Naive thymus-derived CD8-positive, alpha-beta T cell (primary cell): ENCODE measurements around the gene METTL17. TPM values are rescaled to one million over a fixed set of nuclear protein-coding genes. Genes with fewer than 3 reads are reported as not detected.
A peak's percentile ranks its signal among the peaks of the same experiment; 100 is the strongest.
"Not testable (repeated sequence)": the region's sequence is repeated elsewhere in the genome, so short reads cannot be mapped to it uniquely, and the experiment has no call there.

ENCODE experiments used
- ATAC-seq, 2 donors: fragments of 150-1000 bp; cut with Tn5 transposase in 1 of 2; sonication (Bioruptor Pico), chemical (Tn5 transposase) in 1 of 2; 1 replicate in 1 of 2; 2 replicates in 1 of 2; pipeline ENCODE4 v1.10.0; 2021; ENCODE audit warnings: mild to moderate bottlenecking in 2 of 2, moderate library complexity in 2 of 2
- POLR2A ChIA-PET: fragments of 350-600 bp; sonication (Branson Sonifier 250); formaldehyde crosslinking; loops from one replicate; lab custom pipeline; 2021; ENCODE audit warnings: antibody characterized with exemption; lab: Charles Lee
- DNase-seq, 10 donors: peaks; one replicate each; pipeline versions ENCODE4 v3.0.0 to v3.0.0-alpha.2; 2020 to 2022
- H3K27ac Mint-ChIP-seq, 10 donors: one replicate each; pipeline ENCODE4 v1.8.0; 2020 to 2022; ENCODE audit warnings: mild to moderate bottlenecking in 10 of 10, mixed read lengths in 10 of 10, moderate library complexity in 4 of 10, inconsistent platforms in 1 of 10
- H3K27me3 Mint-ChIP-seq, 5 donors: one replicate each; pipeline ENCODE4 v1.8.0; 2021 to 2022; ENCODE audit warnings: mixed read lengths in 5 of 5
- H3K36me3 Mint-ChIP-seq, 3 donors: one replicate each; pipeline ENCODE4 v1.8.0; 2020 to 2022; ENCODE audit warnings: mixed read lengths in 3 of 3, mild to moderate bottlenecking in 2 of 3, inconsistent platforms in 1 of 3
- H3K4me1 Mint-ChIP-seq, 4 donors: one replicate each; pipeline ENCODE4 v1.8.0; 2021 to 2022; ENCODE audit warnings: mixed read lengths in 4 of 4
- H3K4me3 Mint-ChIP-seq, 10 donors: one replicate each; pipeline ENCODE4 v1.8.0; 2020 to 2022; ENCODE audit warnings: mild to moderate bottlenecking in 10 of 10, mixed read lengths in 10 of 10, moderate library complexity in 6 of 10, inconsistent platforms in 1 of 10
- H3K9me3 Mint-ChIP-seq, 9 donors: one replicate each; pipeline ENCODE4 v1.8.0; 2020 to 2022; ENCODE audit warnings: mixed read lengths in 9 of 9, mild to moderate bottlenecking in 3 of 9, inconsistent platforms in 1 of 9, moderate library complexity in 1 of 9
- polyA plus RNA-seq, 3 donors: library from polyadenylated mRNA; unstranded; fragments of 300-500 nt; fragmentation: Illumina TruSeq; gene quantifications; one replicate each; pipeline ENCODE4 v1.2.3, GENCODE V29; 2021
- total RNA-seq, 8 experiments: library from RNA in 2 of 8; stranded (reverse) in 2 of 8; gene quantifications; one replicate each; pipeline ENCODE4 v1.2.3 and lab custom pipeline; 2021 to 2026

The METTL17 gene
- total RNA-seq: 100 to 1,000 TPM; 120 to 127 TPM
- polyA plus RNA-seq: 10 to 100 TPM; 29.8 to 50.8 (median 38.2) TPM
- 75.3 to 113 (median 93.6) reads per million in 6 experiments for total RNA-seq (lab: John Stamatoyannopoulos, UW)

GRCh38 chr14:20989787-20990600 is at the start of gene METTL17:
TSS of gene METTL17 (plus strand) at chr14:20989980. CDS start at chr14:20990003, 23 bp downstream.
- POLR2A ChIA-PET: interaction anchor here (1.7 kb wide), 1 partner anchor 19 kb away, joined by 5 read pairs; no protein-coding TSS in a partner anchor
- Mint-ChIP-seq H3K27me3 (no peaks in the 10 kb centered on the region), H3K4me3 (peak within 1 kb of the TSS; percentile 89 to 99 (median 95)), H3K36me3 (peaks cover 0 to 34% (median 14%) of the 10 kb centered on the region in 3 donors), H3K27ac (peak within 1 kb of the TSS; percentile 92 to 98 (median 94)), H3K9me3 (no peaks in the 10 kb centered on the region), H3K4me1 (peaks cover 15 to 42% (median 30%) of the 10 kb centered on the region in 4 donors)
- DNase-seq (peak; percentile 66 to 91 (median 81)), ATAC-seq (peak; percentile 94)

DNA sequence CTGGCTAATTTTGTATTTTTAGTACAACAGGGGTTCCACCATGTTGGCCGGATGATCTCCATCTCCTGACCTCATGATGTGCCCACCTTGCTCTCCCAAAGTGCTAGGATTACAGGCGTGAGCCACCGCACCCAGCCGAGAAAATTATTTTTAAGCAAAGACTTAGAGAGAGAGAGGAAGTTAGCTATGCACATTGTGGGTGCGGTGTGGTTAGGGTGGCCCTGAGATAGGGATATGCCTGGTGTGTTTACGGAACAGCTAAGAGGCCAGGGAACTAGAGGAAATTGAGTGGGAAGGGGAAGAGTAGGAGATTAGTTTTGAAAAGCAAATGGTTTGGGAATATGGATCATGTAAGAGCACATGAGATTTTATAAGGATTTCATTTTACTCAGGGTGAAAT is 44.6 kb upstream of the METTL17 start:
- peaks cover 0 to 14% (median 7%) of the 10 kb centered on the region in 5 donors for H3K27me3 Mint-ChIP-seq
- H3K36me3 Mint-ChIP-seq, ATAC-seq, H3K9me3 Mint-ChIP-seq, DNase-seq, POLR2A ChIA-PET: not testable (repeated sequence)
- H3K4me1 Mint-ChIP-seq: peaks cover 3 to 23% (median 4%) of the 10 kb centered on the region in 4 donors
- H3K27ac Mint-ChIP-seq: peak overlapping the region in 1 of 10 donors; percentile 31
- peak overlapping the region in 2 of 10 donors; percentile 15 to 35 for H3K4me3 Mint-ChIP-seq

DNA sequence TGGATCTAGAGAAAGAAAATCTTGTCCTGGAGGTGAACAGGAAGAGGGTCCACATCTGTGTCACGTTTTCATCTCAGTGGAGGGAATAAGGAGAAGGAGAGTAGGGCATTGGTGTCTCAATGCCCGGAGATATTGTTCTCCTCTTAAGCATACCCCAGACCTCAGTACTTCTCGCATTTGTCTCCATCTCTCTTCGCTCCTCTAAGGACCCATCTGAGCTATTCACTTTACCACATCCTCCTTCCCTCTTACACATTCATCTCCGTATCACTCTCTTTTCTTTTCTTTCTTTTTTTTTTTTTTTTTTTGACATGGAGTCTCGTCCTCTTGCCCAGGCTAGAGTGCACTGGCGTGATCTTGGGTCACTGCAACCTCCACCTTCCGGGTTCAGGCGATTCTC is 43.1 kb upstream of the METTL17 start:
- H3K36me3 Mint-ChIP-seq, H3K27ac Mint-ChIP-seq, H3K9me3 Mint-ChIP-seq, DNase-seq, POLR2A ChIA-PET: not testable (repeated sequence)
- H3K4me1 Mint-ChIP-seq: peaks cover 3 to 23% (median 4%) of the 10 kb centered on the region in 4 donors
- peak in 1 of 2 donors; percentile 53 for ATAC-seq
- H3K27me3 Mint-ChIP-seq: peaks cover 0 to 15% (median 8%) of the 10 kb centered on the region in 5 donors
- peak overlapping the region in 1 of 10 donors; percentile 41 for H3K4me3 Mint-ChIP-seq

- H3K36me3 Mint-ChIP-seq, DNase-seq, POLR2A ChIA-PET, H3K27ac Mint-ChIP-seq, H3K9me3 Mint-ChIP-seq, ATAC-seq: not testable (repeated sequence)
- Mint-ChIP-seq H3K27me3 (peaks cover 0 to 20% (median 8%) of the 10 kb centered on the region in 5 donors), H3K4me1 (peaks cover 6 to 15% (median 11%) of the 10 kb centered on the region in 4 donors), H3K4me3 (peak within 1 kb of the TSS in 5 of 10 donors; percentile 31 to 58 (median 42))
Measured at GRCh38 chr14:20954736-20955537, 34.8 kb upstream of the METTL17 start, which contains the start of gene RNASE2. TSS of gene RNASE2 (plus strand) at chr14:20955487. CDS start at chr14:20955772, 285 bp downstream.

GRCh38 chr14:20955538-20955873 is 34.3 kb upstream of the METTL17 start:
- H3K9me3 Mint-ChIP-seq, H3K4me3 Mint-ChIP-seq, H3K36me3 Mint-ChIP-seq, POLR2A ChIA-PET, H3K27ac Mint-ChIP-seq, DNase-seq, ATAC-seq: not testable (repeated sequence)
- H3K27me3 Mint-ChIP-seq: peaks cover 0 to 20% (median 6%) of the 10 kb centered on the region in 5 donors
- peaks cover 6 to 20% (median 14%) of the 10 kb centered on the region in 4 donors for H3K4me1 Mint-ChIP-seq

DNA sequence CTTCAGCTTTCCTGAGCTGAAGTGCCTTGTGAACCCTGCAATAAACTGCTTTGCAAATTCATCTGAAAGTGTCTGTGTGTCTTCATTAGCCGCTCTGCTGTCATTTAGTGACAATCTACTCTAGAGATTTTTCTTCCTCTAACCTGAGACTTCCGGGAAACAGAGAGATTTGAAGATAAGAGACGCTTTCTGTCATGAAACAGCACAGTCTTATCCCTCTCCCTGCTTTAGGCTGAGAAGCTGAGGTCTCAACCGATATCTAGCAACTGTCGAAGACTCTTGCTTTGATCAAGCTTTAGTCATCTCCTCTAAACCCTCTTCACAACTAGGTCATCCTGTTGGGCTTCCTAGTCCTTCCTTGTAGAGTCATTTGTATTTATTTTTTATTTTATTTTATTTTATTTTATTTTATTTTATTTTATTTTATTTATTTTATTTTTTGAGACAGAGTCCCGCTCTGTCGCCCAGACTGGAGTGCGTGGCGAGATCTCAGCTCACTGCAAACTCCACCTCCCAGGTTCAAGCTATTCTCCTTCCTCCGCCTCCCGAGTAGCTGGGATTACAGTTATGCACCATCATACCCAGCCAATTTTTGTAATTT is 33.3 kb upstream of the METTL17 start:
- Mint-ChIP-seq H3K4me3 (peak overlapping the region in 6 of 10 donors; percentile 8 to 58 (median 40)), H3K27ac (no peak overlapping the region), H3K9me3 (no peaks in the 10 kb centered on the region), H3K27me3 (peaks cover 0 to 20% (median 6%) of the 10 kb centered on the region in 5 donors), H3K36me3 (no peaks in the 10 kb centered on the region), H3K4me1 (peaks cover 8 to 30% (median 19%) of the 10 kb centered on the region in 4 donors)
- POLR2A ChIA-PET: no interaction called here
- DNase-seq: peak in 1 of 10 donors; percentile 18
- ATAC-seq: peak in 1 of 2 donors; percentile 30

DNA sequence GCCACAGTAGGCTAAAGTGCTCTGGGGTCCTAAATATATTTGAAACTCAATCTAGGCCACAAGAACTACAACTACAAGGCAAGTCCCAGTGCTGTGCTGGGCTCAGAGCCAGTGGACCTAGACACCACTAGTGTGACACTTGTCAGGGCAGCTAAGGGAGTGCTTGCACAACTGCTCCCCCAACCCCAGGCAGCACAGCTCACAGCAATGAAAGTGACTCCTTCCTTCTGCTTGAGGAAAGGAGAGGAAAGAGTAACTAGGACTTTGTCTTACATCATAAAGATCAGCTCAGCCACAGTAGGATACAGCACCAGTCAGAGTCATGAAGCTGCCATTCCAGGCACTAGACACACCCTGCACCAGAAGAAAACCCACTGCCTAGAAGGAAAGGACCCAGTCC is 30.8 kb upstream of the METTL17 start:
- ATAC-seq, DNase-seq, H3K9me3 Mint-ChIP-seq, H3K36me3 Mint-ChIP-seq, H3K4me3 Mint-ChIP-seq, H3K27ac Mint-ChIP-seq, POLR2A ChIA-PET: not testable (repeated sequence)
- peaks cover 0 to 25% (median 10%) of the 10 kb centered on the region in 5 donors for H3K27me3 Mint-ChIP-seq
- H3K4me1 Mint-ChIP-seq: peaks cover 10 to 31% (median 20%) of the 10 kb centered on the region in 4 donors

- H3K36me3 Mint-ChIP-seq: no peaks in the 10 kb centered on the region
- H3K9me3 Mint-ChIP-seq: no peaks in the 10 kb centered on the region
- peaks cover 16 to 50% (median 42%) of the 10 kb centered on the region in 5 donors for H3K27me3 Mint-ChIP-seq
- no peak for ATAC-seq
- peaks cover 9 to 14% (median 11%) of the 10 kb centered on the region in 4 donors for H3K4me1 Mint-ChIP-seq
- DNase-seq: no peak
- peak overlapping the region in 1 of 10 donors; percentile 21 for H3K4me3 Mint-ChIP-seq
- H3K27ac Mint-ChIP-seq: peak overlapping the region in 1 of 10 donors; percentile 10
- POLR2A ChIA-PET: no interaction called here
Measured at GRCh38 chr14:20969336-20969735, 20.4 kb upstream of the METTL17 start.

DNA sequence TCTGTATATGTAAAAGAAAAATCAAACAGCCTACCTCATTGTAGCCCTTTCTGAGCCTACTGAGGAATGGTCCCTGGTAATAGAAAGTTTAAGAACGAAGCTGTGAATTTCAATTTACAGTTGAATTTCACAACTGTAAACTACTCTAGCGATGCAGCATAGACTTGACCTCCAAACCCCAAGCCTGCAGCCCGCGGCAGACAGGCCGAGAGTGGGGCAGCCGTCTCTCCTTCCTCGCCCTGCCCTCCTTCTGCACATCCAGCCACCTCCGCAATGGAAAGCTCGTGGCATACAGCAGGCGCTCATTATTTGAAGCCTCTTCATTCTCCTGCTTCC is 19.2 kb upstream of the METTL17 start:
- Mint-ChIP-seq H3K27me3 (peaks cover 14 to 42% (median 38%) of the 10 kb centered on the region in 5 donors), H3K9me3 (no peaks in the 10 kb centered on the region), H3K27ac (peak overlapping the region in 2 of 10 donors; percentile 87 to 89), H3K4me3 (peak overlapping the region; percentile 88 to 95 (median 92)), H3K36me3 (no peaks in the 10 kb centered on the region), H3K4me1 (peaks cover 9 to 14% (median 11%) of the 10 kb centered on the region in 4 donors)
- DNase-seq: no peak
- POLR2A ChIA-PET: interaction anchor here (0.6 to 1.7 kb wide), 2 partner anchors 18 to 112 kb away, joined by 3 to 5 read pairs; partner anchors contain the start of gene METTL17
- peak; percentile 5 to 11 for ATAC-seq

GRCh38 chr14:20970983-20971704 is 18.6 kb upstream of the METTL17 start:
- DNase-seq (peak; percentile 57 to 82 (median 76)), ATAC-seq (peak; percentile 89)
- H3K4me1 Mint-ChIP-seq: peaks cover 9 to 14% (median 11%) of the 10 kb centered on the region in 4 donors
- peak overlapping the region; percentile 88 to 95 (median 92) for H3K4me3 Mint-ChIP-seq
- peaks cover 14 to 42% (median 37%) of the 10 kb centered on the region in 5 donors for H3K27me3 Mint-ChIP-seq
- H3K36me3 Mint-ChIP-seq: no peaks in the 10 kb centered on the region
- POLR2A ChIA-PET: interaction anchor here (0.6 to 1.7 kb wide), 2 partner anchors 18 to 113 kb away, joined by 3 to 5 read pairs; partner anchors contain the start of gene METTL17
- no peaks in the 10 kb centered on the region for H3K9me3 Mint-ChIP-seq
- peak overlapping the region in 7 of 10 donors; percentile 58 to 89 (median 81) for H3K27ac Mint-ChIP-seq

DNA sequence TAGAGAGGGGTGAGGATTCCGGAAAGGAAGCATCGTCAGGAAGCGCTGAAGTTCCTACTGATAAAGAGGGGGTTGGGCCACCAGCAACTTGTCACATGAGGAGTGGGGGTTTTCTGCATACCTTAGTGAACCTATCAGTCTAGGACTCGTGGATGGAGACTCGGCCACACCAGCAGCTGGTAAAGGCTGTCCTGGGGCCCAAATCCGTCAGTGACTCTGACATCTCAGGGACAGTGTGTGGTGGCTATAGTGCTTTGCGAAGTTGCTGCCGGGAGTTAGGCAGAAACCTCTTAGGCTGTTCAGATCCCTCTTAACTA is 18.1 kb upstream of the METTL17 start:
- POLR2A ChIA-PET: interaction anchor here (1.7 kb wide), 1 partner anchor 17 kb away, joined by 5 read pairs; the partner anchor contains the start of gene METTL17
- ATAC-seq: peak in 1 of 2 donors; percentile 43
- H3K9me3 Mint-ChIP-seq: no peaks in the 10 kb centered on the region
- no peak for DNase-seq
- peaks cover 14 to 42% (median 34%) of the 10 kb centered on the region in 5 donors for H3K27me3 Mint-ChIP-seq
- no peaks in the 10 kb centered on the region for H3K36me3 Mint-ChIP-seq
- H3K4me3 Mint-ChIP-seq: peak overlapping the region; percentile 88 to 95 (median 92)
- H3K4me1 Mint-ChIP-seq: peaks cover 9 to 14% (median 11%) of the 10 kb centered on the region in 4 donors
- peak overlapping the region in 5 of 10 donors; percentile 58 to 89 (median 72) for H3K27ac Mint-ChIP-seq
